Lower lobe of right lung (tissue), 2 donors: Measurements from ENCODE around the gene WDFY2. TPM values are rescaled to one million over a fixed set of nuclear protein-coding genes. Genes with fewer than 3 reads are reported as not detected.

ENCODE experiments used
- ATAC-seq, 2 donors: fragments of 200-7000 bp; cut with Tn5 transposase; one replicate each; pipeline ENCODE4 v1.9.1; 2020 to 2022; ENCODE audit warnings: mild to moderate bottlenecking in 2 of 2, moderate library complexity in 2 of 2
- DNase-seq: peaks from one replicate; pipeline ENCODE4 v3.0.0-alpha.2; 2020
- H3K27ac ChIP-seq: fragments of 200-600 bp; one replicate; pipeline ENCODE4 v1.8.0; 2022
- H3K27me3 ChIP-seq: fragments of 200-600 bp; one replicate; pipeline ENCODE4 v1.8.0; 2022; ENCODE audit warnings: low read depth
- H3K36me3 ChIP-seq: fragments of 200-600 bp; one replicate; pipeline ENCODE4 v1.8.0; 2022; ENCODE audit warnings: mild to moderate bottlenecking
- H3K4me1 ChIP-seq: fragments of 200-600 bp; one replicate; pipeline ENCODE4 v1.8.0; 2022
- H3K4me3 ChIP-seq: fragments of 200-600 bp; one replicate; pipeline ENCODE4 v1.8.0; 2022; ENCODE audit warnings: mild to moderate bottlenecking
- H3K9me3 ChIP-seq: fragments of 200-600 bp; one replicate; pipeline ENCODE4 v1.8.0; 2022
- CTCF ChIP-seq: fragments of 200-600 bp; IDR thresholded peaks from one replicate; pipeline ENCODE4 v1.8.0; 2022; ENCODE audit warnings: antibody characterized with exemption, mild to moderate bottlenecking
- intact Hi-C: fragments of 100-400 bp; cut with DNase I; formaldehyde crosslinking; loops from one replicate; pipeline ENCODE4 v1.11.0; 2022
- total RNA-seq: library from RNA; stranded (reverse); fragmentation: NEBNext Ultra II Directional; extraction: Animal tissue kit (Norgen Biotek cat#: 25700); gene quantifications from one replicate; pipeline ENCODE4 v1.2.1, GENCODE V29; 2021
- donor health status: DM: no; HTN: yes; CAD: no; lungs with severe emphysema.

The WDFY2 gene
- total RNA-seq, 1 donor from 2014 or later = 16.6 TPM

DNA sequence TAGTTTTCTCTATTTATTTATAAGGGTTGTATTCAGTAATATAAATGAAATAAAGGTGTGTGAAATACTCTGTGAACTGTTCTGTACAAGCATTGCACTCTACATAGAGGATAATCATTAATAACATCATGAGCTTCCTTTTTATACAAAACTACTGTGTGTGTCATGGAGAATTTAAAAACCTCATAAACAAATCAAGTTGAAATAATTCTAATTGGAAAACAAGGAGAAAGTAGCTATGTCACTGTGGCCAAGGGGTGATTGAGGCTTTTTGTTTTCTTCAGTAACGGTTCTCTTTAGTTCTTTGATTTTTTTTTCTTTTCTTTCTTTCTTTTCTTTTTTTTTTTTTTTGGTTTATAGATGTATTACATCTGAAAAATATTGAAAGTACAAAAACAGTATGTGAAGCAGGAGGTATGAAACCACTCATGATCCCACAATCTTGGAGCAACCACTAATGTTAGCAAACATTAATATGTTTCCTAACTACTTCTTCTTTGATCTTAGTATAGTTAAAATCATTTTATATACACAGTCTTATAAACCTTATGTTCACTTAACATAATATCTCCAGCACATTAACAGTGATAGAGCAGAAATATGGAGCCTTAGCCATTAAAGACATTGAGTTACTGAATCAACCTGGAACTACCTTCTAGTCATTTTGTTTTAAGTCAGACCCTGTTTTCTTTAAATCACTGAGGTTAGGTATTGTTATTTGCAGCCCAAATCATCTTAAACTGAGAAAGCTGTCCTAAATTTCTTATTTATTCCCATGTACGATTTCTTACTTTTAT, 45.4 kb downstream of the WDFY2 start:
- no peaks in the 10 kb centered on the region for H3K9me3 ChIP-seq
- H3K27ac ChIP-seq = no peak overlapping the region
- no peak for TF ChIP-seq CTCF
- no peak overlapping the region for H3K4me3 ChIP-seq
- ATAC-seq = no peak
- H3K4me1 ChIP-seq = peaks cover 27% of the 10 kb centered on the region
- H3K36me3 ChIP-seq = no peaks in the 10 kb centered on the region
- DNase-seq = no peak
- no peaks in the 10 kb centered on the region for H3K27me3 ChIP-seq
- intact Hi-C loops = no loop called here

- Histone ChIP-seq H3K27ac (no peak overlapping the region), H3K9me3 (no peaks in the 10 kb centered on the region), H3K36me3 (no peaks in the 10 kb centered on the region), H3K27me3 (no peaks in the 10 kb centered on the region), H3K4me3 (no peak overlapping the region), H3K4me1 (peaks cover 23% of the 10 kb centered on the region)
- no peak for TF ChIP-seq CTCF
- ATAC-seq (no peak), DNase-seq (no peak)
- intact Hi-C loops = no loop called here
These were observed 46.0 kb downstream of the WDFY2 start for GRCh38 chr13:51630288-51630615.

GRCh38 chr13:51632591-51633362, 48.5 kb downstream of the WDFY2 start:
- no peak overlapping the region for H3K27ac ChIP-seq
- ATAC-seq = peak in 1 of 2 donors; percentile 23
- peaks cover 15% of the 10 kb centered on the region for H3K4me1 ChIP-seq

DNA sequence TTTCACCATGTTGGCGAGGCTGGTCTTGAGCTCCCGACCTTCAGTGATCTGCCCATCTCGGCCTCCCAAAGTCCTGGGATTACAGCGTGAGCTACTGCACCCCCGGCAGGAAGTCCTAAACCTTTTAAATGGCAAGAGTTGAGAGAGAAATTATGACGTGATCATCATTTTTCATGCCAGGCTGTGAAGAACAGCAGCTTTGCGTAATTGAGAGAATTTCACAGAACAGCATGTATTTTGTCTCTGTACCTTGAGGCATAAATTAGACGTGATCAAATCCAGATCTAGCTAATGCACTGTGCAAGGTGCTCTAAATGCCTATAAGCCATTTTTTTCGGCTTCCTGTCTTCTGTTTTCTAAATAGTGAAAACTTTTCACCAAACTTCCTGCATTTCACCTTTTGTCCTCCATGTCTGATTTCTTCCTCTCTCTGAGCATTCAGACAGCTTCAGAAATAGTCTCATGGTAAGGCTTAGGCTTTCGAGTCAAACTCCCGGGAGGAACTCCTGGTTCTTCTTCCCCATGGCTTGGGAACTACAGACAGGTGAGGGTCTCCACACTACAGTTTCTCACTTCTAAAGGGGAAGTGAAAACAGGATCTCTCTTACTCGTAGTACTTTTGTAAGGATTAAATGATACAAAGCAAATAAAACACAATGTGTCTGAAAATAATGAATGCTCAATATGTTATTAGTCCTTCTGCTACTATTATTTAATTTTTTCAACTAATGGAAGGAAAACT, 51.0 kb downstream of the WDFY2 start:
- ATAC-seq = no peak
- Histone ChIP-seq H3K27ac (no peak overlapping the region), H3K4me3 (no peak overlapping the region), H3K9me3 (no peaks in the 10 kb centered on the region), H3K4me1 (peaks cover 21% of the 10 kb centered on the region), H3K36me3 (no peaks in the 10 kb centered on the region), H3K27me3 (no peaks in the 10 kb centered on the region)
- intact Hi-C loops = no loop called here
- no peak for DNase-seq
- no peak for TF ChIP-seq CTCF

More at GRCh38 chr13:51632591-51633362, 48.5 kb downstream of the WDFY2 start:
- no peaks in the 10 kb centered on the region for H3K9me3 ChIP-seq
- no peak for DNase-seq
- no peaks in the 10 kb centered on the region for H3K36me3 ChIP-seq
- H3K4me3 ChIP-seq = no peak overlapping the region
- H3K27me3 ChIP-seq = no peaks in the 10 kb centered on the region
- no peak for TF ChIP-seq CTCF
- intact Hi-C loops = no loop called here

DNA sequence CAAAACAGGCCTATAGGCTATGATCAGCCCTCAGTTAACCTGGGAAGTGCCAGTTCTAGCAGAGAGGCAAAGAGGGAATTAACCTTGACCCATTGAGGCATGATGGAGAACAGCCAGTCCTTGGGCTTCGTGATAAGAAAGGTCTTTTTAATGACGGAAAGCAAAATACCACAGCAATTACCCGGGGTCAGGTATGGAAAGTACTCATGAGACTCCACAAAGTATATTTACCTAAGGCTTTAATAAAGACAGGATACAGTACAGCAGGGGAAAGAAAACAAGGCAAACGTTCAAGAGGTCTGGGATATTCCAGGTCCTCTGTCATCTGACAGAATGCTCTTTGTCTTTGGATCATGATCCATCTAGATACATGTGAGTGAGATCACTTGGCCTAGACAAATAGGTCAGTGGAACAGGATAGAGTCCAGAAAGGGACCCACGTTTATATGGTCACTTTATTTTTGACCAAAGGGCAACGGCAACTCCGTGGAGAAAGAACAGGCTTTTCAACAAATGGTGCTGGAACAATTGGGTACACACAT, 52.2 kb downstream of the WDFY2 start:
- peaks cover 21% of the 10 kb centered on the region for H3K4me1 ChIP-seq
- TF ChIP-seq CTCF = no peak
- intact Hi-C loops = no loop called here
- no peak for DNase-seq
- no peaks in the 10 kb centered on the region for H3K36me3 ChIP-seq
- H3K27ac ChIP-seq = no peak overlapping the region
- ATAC-seq = peak; percentile 52 to 87
- H3K4me3 ChIP-seq = no peak overlapping the region
- H3K9me3 ChIP-seq = no peaks in the 10 kb centered on the region
- no peaks in the 10 kb centered on the region for H3K27me3 ChIP-seq
